K562 (cell line): ENCODE measurements around the gene SLC35G1. TPM values are rescaled to one million over a fixed set of nuclear protein-coding genes. Genes with fewer than 3 reads are reported as not detected.

Experiments
- CBX2 ChIP-seq: fragments of 200-600 bp; sonication (generic); IDR thresholded peaks from one replicate; pipeline ENCODE4 v1.6.1; 2012; ENCODE audit warnings: mild to moderate bottlenecking, low read length, inconsistent platforms; ENCODE audit not compliant: insufficient read depth, poor library complexity, severe bottlenecking
- CBX3 ChIP-seq, 2 experiments: IDR thresholded peaks; 1 replicate in 1 of 2; 2 replicates in 1 of 2; pipeline ENCODE4 v1.6.1; 2012; ENCODE audit warnings: inconsistent platforms in 2 of 2, low read length in 2 of 2, borderline replicate concordance in 1 of 2, control low read depth in 1 of 2
- CEBPB ChIP-seq: fragments of 450-650 bp; IDR thresholded peaks from 2 replicates; pipeline ENCODE4 v1.6.1; 2016; ENCODE audit warnings: missing genetic modification characterization, missing compliant biosample characterization
- CHD1 ChIP-seq: fragments of 200-600 bp; sonication (generic); IDR thresholded peaks from one replicate; pipeline ENCODE4 v1.6.1; 2012; ENCODE audit warnings: mild to moderate bottlenecking, moderate library complexity, low read length, inconsistent platforms
- EP400 ChIP-seq: fragments of 450-650 bp; IDR thresholded peaks from 2 replicates; pipeline ENCODE4 v1.6.1; 2017; ENCODE audit warnings: antibody characterized with exemption, mild to moderate bottlenecking, moderate library complexity
- MAX ChIP-seq: sonication (generic); formaldehyde crosslinking; IDR thresholded peaks from 2 replicates; pipeline ENCODE4 v1.9.0; 2022; ENCODE audit warnings: mild to moderate bottlenecking, missing genetic modification reagents
- NFE2 ChIP-seq: IDR thresholded peaks from 2 replicates; pipeline ENCODE4 v1.6.1; 2014; ENCODE audit warnings: antibody characterized with exemption, low read depth
- NR2F6 ChIP-seq: fragments of 450-650 bp; formaldehyde crosslinking; IDR thresholded peaks from 2 replicates; pipeline ENCODE4 v1.4.0; 2020; ENCODE audit warnings: mild to moderate bottlenecking
- SIX5 ChIP-seq, 2 experiments: IDR thresholded peaks; 2 replicates each; pipeline ENCODE4 v1.6.1; 2011; ENCODE audit warnings: low read length in 2 of 2, borderline replicate concordance in 1 of 2, low read depth in 1 of 2, mild to moderate bottlenecking in 1 of 2, moderate library complexity in 1 of 2; ENCODE audit not compliant: insufficient read depth in 1 of 2
- ZNF407 ChIP-seq: fragments of 450-650 bp; IDR thresholded peaks from 2 replicates; pipeline ENCODE4 v1.6.1; 2016; ENCODE audit warnings: low read depth
- ZNF589 ChIP-seq: fragments of 200-800 bp; sonication (Bioruptor generic); IDR thresholded peaks from 2 replicates; pipeline ENCODE4 v1.6.1; 2016; ENCODE audit warnings: low read depth, missing genetic modification characterization, missing compliant biosample characterization
- ZNF780A ChIP-seq: fragments of 250-450 bp; sonication (Bioruptor Pico); IDR thresholded peaks from 2 replicates; pipeline ENCODE4 v1.5.0; 2021; ENCODE audit warnings: mild to moderate bottlenecking
- polyA plus RNA-seq, 8 experiments: library from polyadenylated mRNA; depleted of rRNA in 4 of 8; stranded (reverse) in 5 of 8; unstranded in 3 of 8; fragments of >200 nt; fragmentation: Nextera tagmentation in 2 of 8; fragmentation: Illumina TruSeq in 1 of 8; extraction: Ambion mirVana in 2 of 8; extraction: Trizol in 1 of 8; gene quantifications; 2 replicates each; pipeline versions ENCODE4 v1.2.1 to v1.2.3, GENCODE V29; 2011 to 2014; ENCODE audit warnings: inconsistent platforms in 1 of 8, missing spikeins in 1 of 8
- total RNA-seq, 7 experiments: library from RNA; depleted of rRNA in 6 of 7; stranded (reverse); fragments of >200 nt in 6 of 7; fragmentation: Illumina TruSeq in 2 of 7; extraction: Trizol in 2 of 7; gene quantifications; 2 replicates each; pipeline versions ENCODE4 v1.2.1 to v1.2.3, GENCODE V29; 2011 to 2021; ENCODE audit warnings: low replicate concordance in 1 of 7

The SLC35G1 gene
- total and polyA plus RNA-seq, 9 of the 15 experiments (the other 6 are each of a cell fraction or from before 2014, with no cell fraction given): 0.76 to 8.5 (median 4.9) TPM

- TF ChIP-seq ZNF407: no peak
- TF ChIP-seq ZNF589 (CRISPR knock-in tag): no peak
- TF ChIP-seq MAX (CRISPR knock-in tag): no peak
- no peak for TF ChIP-seq NFE2
- TF ChIP-seq SIX5 (IDR thresholded peaks at IDR 0.05; ENCODE audit: borderline replicate concordance in 1 of 2, insufficient read depth in 1 of 2, low read depth in 1 of 2, low read length in 2 of 2): no peak
- TF ChIP-seq NR2F6: no peak
- no peak for TF ChIP-seq ZNF780A
- no peak for TF ChIP-seq CEBPB
- no peak for TF ChIP-seq CBX3 (IDR thresholded peaks at IDR 0.05; ENCODE audit: borderline replicate concordance in 1 of 2, low read length in 2 of 2)
- no peak for TF ChIP-seq EP400
- TF ChIP-seq CBX2: no peak
- TF ChIP-seq CHD1: no peak
These were observed 11.1 kb downstream of the SLC35G1 start (continued) for GRCh38 chr10:93904901-93905300.
